Measurements from ENCODE around the gene MAP1A.
"Not testable (repeated sequence)": the region's sequence is repeated elsewhere in the genome, so short reads cannot be mapped to it uniquely, and the experiment has no call there.

- not testable (repeated sequence) for TF ChIP-seq CTCF, POLR2A (IDR thresholded peaks at IDR 0.05)
Observed at GRCh38 chr15:43574607-43575006, 57.2 kb downstream of the MAP1A start.
